HepG2 (cell line): Measurements from ENCODE around the gene PIGO. TPM values are rescaled to one million over a fixed set of nuclear protein-coding genes. Genes with fewer than 3 reads are reported as not detected.

Experiments
- BCL6 ChIP-seq: IDR thresholded peaks from 2 replicates; pipeline ENCODE4 v1.6.1; 2016; ENCODE audit warnings: missing genetic modification reagents, missing compliant biosample characterization
- CCDC6 ChIP-seq: sonication (generic); formaldehyde crosslinking; IDR thresholded peaks from 2 replicates; pipeline ENCODE4 v1.8.1; 2022; ENCODE audit warnings: mild to moderate bottlenecking, missing genetic modification reagents, moderate library complexity
- ESRRA ChIP-seq: sonication (generic); formaldehyde crosslinking; IDR thresholded peaks from 2 replicates; pipeline ENCODE4 v1.5.1; 2020; ENCODE audit warnings: mild to moderate bottlenecking, low read depth, missing genetic modification reagents
- GTF3A ChIP-seq: sonication (generic); formaldehyde crosslinking; conservative IDR thresholded peaks from 2 replicates; pipeline ENCODE4 v1.4.0; 2020; ENCODE audit warnings: mild to moderate bottlenecking, missing genetic modification reagents
- JUN ChIP-seq: sonication (generic); formaldehyde crosslinking; IDR thresholded peaks from 2 replicates; pipeline ENCODE4 v1.4.0; 2020; ENCODE audit warnings: mild to moderate bottlenecking, missing genetic modification reagents
- JUND ChIP-seq: sonication (generic); formaldehyde crosslinking; IDR thresholded peaks from 2 replicates; pipeline ENCODE4 v1.8.0; 2022; ENCODE audit warnings: mild to moderate bottlenecking, missing genetic modification reagents
- KAT8 ChIP-seq: IDR thresholded peaks from 2 replicates; pipeline ENCODE4 v1.6.1; 2016; ENCODE audit warnings: missing genetic modification reagents, missing compliant biosample characterization
- MEIS1 ChIP-seq: sonication (generic); formaldehyde crosslinking; IDR thresholded peaks from 2 replicates; pipeline ENCODE4 v1.9.0; 2021; ENCODE audit warnings: mild to moderate bottlenecking, missing genetic modification reagents, moderate library complexity, borderline replicate concordance
- MIER3 ChIP-seq: IDR thresholded peaks from 2 replicates; pipeline ENCODE4 v1.6.1; 2016; ENCODE audit warnings: missing compliant biosample characterization, borderline replicate concordance
- MTF2 ChIP-seq: sonication (generic); formaldehyde crosslinking; IDR thresholded peaks from 2 replicates; pipeline ENCODE4 v1.5.0; 2020; ENCODE audit warnings: missing genetic modification reagents, borderline replicate concordance
- NFATC3 ChIP-seq: sonication (generic); formaldehyde crosslinking; IDR thresholded peaks from 2 replicates; pipeline ENCODE4 v1.5.1; 2020; ENCODE audit warnings: mild to moderate bottlenecking, missing genetic modification reagents
- PHF8 ChIP-seq: sonication (generic); formaldehyde crosslinking; IDR thresholded peaks from 2 replicates; pipeline ENCODE4 v1.5.0; 2020; ENCODE audit warnings: missing genetic modification reagents
- RAD51 ChIP-seq: fragments of 450-650 bp; IDR thresholded peaks from 2 replicates; pipeline ENCODE4 v1.6.1; 2016; ENCODE audit warnings: borderline replicate concordance
- RARA ChIP-seq: IDR thresholded peaks from 2 replicates; pipeline ENCODE4 v1.6.1; 2016; ENCODE audit warnings: missing genetic modification reagents, missing compliant biosample characterization
- RBM22 ChIP-seq: fragments of 200-400 bp; formaldehyde crosslinking; optimal IDR thresholded peaks from 2 replicates; pipeline ENCODE3; 2017; ENCODE audit warnings: mild to moderate bottlenecking, low read length, moderate library complexity
- SMAD3 ChIP-seq: sonication (generic); formaldehyde crosslinking; IDR thresholded peaks from 2 replicates; pipeline ENCODE4 v1.4.0; 2020; ENCODE audit warnings: missing genetic modification reagents
- SNAPC2 ChIP-seq: sonication (generic); formaldehyde crosslinking; IDR thresholded peaks from 2 replicates; pipeline ENCODE4 v1.8.1; 2022; ENCODE audit warnings: mild to moderate bottlenecking, missing genetic modification reagents
- TCF12 ChIP-seq, 2 experiments: fragments of 450-650 bp in 1 of 2; sonication (generic) in 1 of 2; formaldehyde crosslinking in 1 of 2; IDR thresholded peaks; 2 replicates each; pipeline versions ENCODE4 v1.6.1 to v1.8.0; 2017 to 2022; ENCODE audit warnings: antibody characterized with exemption in 1 of 2, mild to moderate bottlenecking in 1 of 2, missing genetic modification reagents in 1 of 2, moderate library complexity in 1 of 2
- ZBTB2 ChIP-seq: sonication (generic); formaldehyde crosslinking; IDR thresholded peaks from 2 replicates; pipeline ENCODE4 v1.8.0; 2022; ENCODE audit warnings: low read depth, missing genetic modification reagents
- ZNF318 ChIP-seq: sonication (generic); formaldehyde crosslinking; IDR thresholded peaks from 2 replicates; pipeline ENCODE4 v1.4.0; 2020; ENCODE audit warnings: mild to moderate bottlenecking, missing genetic modification reagents
- ZNF616 ChIP-seq: sonication (generic); formaldehyde crosslinking; IDR thresholded peaks from 2 replicates; pipeline ENCODE4 v1.5.0; 2020; ENCODE audit warnings: low read depth, mild to moderate bottlenecking, missing genetic modification reagents
- polyA plus RNA-seq, 8 experiments: library from polyadenylated mRNA; depleted of rRNA in 3 of 8; stranded (reverse) in 7 of 8; unstranded in 1 of 8; fragments of >200 nt; fragmentation: Illumina TruSeq in 4 of 8; extraction: Trizol in 4 of 8; gene quantifications; 2 replicates each; pipeline versions ENCODE4 v1.2.1 to v1.2.3, GENCODE V29; 2011 to 2016; ENCODE audit warnings: low read depth in 4 of 8, missing spikeins in 1 of 8, mixed read lengths in 1 of 8; ENCODE audit not compliant: insufficient read depth in 1 of 8
- total RNA-seq, 5 experiments: library from RNA; depleted of rRNA; stranded (reverse); fragments of >200 nt; fragmentation: Illumina TruSeq; extraction: Trizol; gene quantifications; 2 replicates each; pipeline ENCODE4 v1.2.3, GENCODE V29; 2016; ENCODE audit warnings: low read depth in 1 of 5

Gene PIGO
- total and polyA plus RNA-seq, 2 of the 13 experiments (the other 11 are each of a cell fraction or from before 2014, with no cell fraction given): 20.5 to 26.2 TPM

- TF ChIP-seq TCF12 (IDR thresholded peaks at IDR 0.05) (no peak), TCF12 (CRISPR knock-in tag; IDR thresholded peaks at IDR 0.05) (no peak), RBM22 (no peak), ZNF616 (CRISPR knock-in tag) (no peak), KAT8 (CRISPR knock-in tag) (peak; percentile 78), GTF3A (no peak), RAD51 (no peak), ZNF318 (no peak), JUN (CRISPR knock-in tag) (no peak), ZBTB2 (peak; percentile 86), BCL6 (peak; percentile 26; the same call in 1 of the 2 replicates), NFATC3 (CRISPR knock-in tag) (no peak), RARA (no peak), MEIS1 (CRISPR knock-in tag) (peak; percentile 60), ESRRA (CRISPR knock-in tag) (peak; percentile 57; the same call in 1 of the 2 replicates), JUND (CRISPR knock-in tag) (no peak), SMAD3 (CRISPR knock-in tag) (peak; percentile 86; the same call in 1 of the 2 replicates), PHF8 (CRISPR knock-in tag) (peak; percentile 69; the same call in 1 of the 2 replicates), SNAPC2 (CRISPR knock-in tag) (peak; percentile 90), MIER3 (CRISPR knock-in tag) (no peak; the same call in 1 of the 2 replicates), MTF2 (0 out of 2 replicates have a peak, but pooled peaks have one; percentile 51), CCDC6 (CRISPR knock-in tag) (peak; percentile 30; the same call in 1 of the 2 replicates)
Observed at GRCh38 chr9:35079426-35080341, 16.7 kb downstream of the PIGO start, which contains the start of gene FANCG (continued).
